Measurements from ENCODE around the gene ZC3H12A.

GRCh38 chr1:37464443-37464842, 9.9 kb upstream of the ZC3H12A start:
- no peak for TF ChIP-seq CTCF (IDR thresholded peaks at IDR 0.05)
- no peak for TF ChIP-seq EP300 (IDR thresholded peaks at IDR 0.05)
- TF ChIP-seq POLR2A (IDR thresholded peaks at IDR 0.05), result no peak

Measured in gastroesophageal sphincter (tissue), 3 donors.